Body of pancreas (tissue), 4 donors: Measurements from ENCODE around the gene RNF7.

Source experiments
- POLR2A ChIP-seq, 3 donors: fragments of 450-650 bp; IDR thresholded peaks; one replicate each; pipeline ENCODE4 v1.6.1; 2016; ENCODE audit warnings: antibody characterized with exemption in 3 of 3, mild to moderate bottlenecking in 2 of 3
- TF ChIP-seq, protein P1 (sequence below), 7 experiments: fragments of 450-650 bp in 4 of 7; fragments of 200-600 bp in 3 of 7; sonication (generic) in 3 of 7; IDR thresholded peaks; one replicate each; pipeline ENCODE4 v1.5.1; 2016 to 2019; ENCODE audit warnings: antibody characterized with exemption in 7 of 7

DNA sequence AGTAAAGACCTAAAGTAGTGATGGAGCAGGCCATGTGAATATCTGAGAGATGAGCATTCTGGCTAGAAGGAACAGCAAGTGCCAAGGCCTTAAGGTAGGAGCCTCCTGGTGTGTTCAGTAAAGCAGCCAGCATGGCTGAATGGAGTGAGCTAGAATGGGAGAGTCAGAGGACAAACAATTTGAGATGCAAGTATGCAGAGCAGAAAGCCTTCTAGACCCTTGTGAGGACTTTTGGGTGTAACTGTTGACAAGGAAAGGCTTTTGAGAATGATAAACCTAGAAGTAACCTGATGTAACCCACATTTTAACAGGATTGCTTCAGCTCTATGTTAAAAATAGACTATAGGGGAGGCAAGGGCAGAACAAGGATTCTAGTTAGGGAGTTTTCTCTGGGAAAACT, 14.8 kb upstream of the RNF7 start:
- TF ChIP-seq, protein P1, sequence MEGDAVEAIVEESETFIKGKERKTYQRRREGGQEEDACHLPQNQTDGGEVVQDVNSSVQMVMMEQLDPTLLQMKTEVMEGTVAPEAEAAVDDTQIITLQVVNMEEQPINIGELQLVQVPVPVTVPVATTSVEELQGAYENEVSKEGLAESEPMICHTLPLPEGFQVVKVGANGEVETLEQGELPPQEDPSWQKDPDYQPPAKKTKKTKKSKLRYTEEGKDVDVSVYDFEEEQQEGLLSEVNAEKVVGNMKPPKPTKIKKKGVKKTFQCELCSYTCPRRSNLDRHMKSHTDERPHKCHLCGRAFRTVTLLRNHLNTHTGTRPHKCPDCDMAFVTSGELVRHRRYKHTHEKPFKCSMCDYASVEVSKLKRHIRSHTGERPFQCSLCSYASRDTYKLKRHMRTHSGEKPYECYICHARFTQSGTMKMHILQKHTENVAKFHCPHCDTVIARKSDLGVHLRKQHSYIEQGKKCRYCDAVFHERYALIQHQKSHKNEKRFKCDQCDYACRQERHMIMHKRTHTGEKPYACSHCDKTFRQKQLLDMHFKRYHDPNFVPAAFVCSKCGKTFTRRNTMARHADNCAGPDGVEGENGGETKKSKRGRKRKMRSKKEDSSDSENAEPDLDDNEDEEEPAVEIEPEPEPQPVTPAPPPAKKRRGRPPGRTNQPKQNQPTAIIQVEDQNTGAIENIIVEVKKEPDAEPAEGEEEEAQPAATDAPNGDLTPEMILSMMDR (IDR thresholded peaks at IDR 0.05): no peak
- no peak for TF ChIP-seq POLR2A (IDR thresholded peaks at IDR 0.05)
